GM12878 (cell line): ENCODE measurements around the gene DUSP22. TPM values are rescaled to one million over a fixed set of nuclear protein-coding genes. Genes with fewer than 3 reads are reported as not detected.

Source experiments
- BRCA1 ChIP-seq: IDR thresholded peaks from 2 replicates; pipeline ENCODE4 v1.6.1; 2011; ENCODE audit warnings: low read depth, low read length, improper control_type of control experiment
- CBFB ChIP-seq: IDR thresholded peaks from 2 replicates; pipeline ENCODE4 v1.6.1; 2016; ENCODE audit warnings: antibody characterized with exemption, low read depth
- CEBPB ChIP-seq, 2 experiments: fragments of 150-350 bp in 1 of 2; IDR thresholded peaks; 2 replicates each; pipeline ENCODE4 v1.6.1; 2012 to 2014; ENCODE audit warnings: low read depth in 2 of 2, low read length in 2 of 2, borderline replicate concordance in 1 of 2, inconsistent platforms in 1 of 2
- CREB1 ChIP-seq: IDR thresholded peaks from 2 replicates; pipeline ENCODE4 v1.6.1; 2012; ENCODE audit warnings: low read depth, mild to moderate bottlenecking, inconsistent platforms
- CREM ChIP-seq: IDR thresholded peaks from 2 replicates; pipeline ENCODE4 v1.6.1; 2014; ENCODE audit warnings: antibody characterized with exemption, low read depth
- DPF2 ChIP-seq: fragments of 450-650 bp; IDR thresholded peaks from 2 replicates; pipeline ENCODE4 v1.6.1; 2017; ENCODE audit warnings: mild to moderate bottlenecking
- EP300 ChIP-seq, 2 experiments: fragments of 150-350 bp in 1 of 2; IDR thresholded peaks; 2 replicates each; pipeline ENCODE4 v1.6.1; 2011 to 2012; ENCODE audit warnings: low read depth in 2 of 2, low read length in 2 of 2, borderline replicate concordance in 1 of 2, improper control_type of control experiment in 1 of 2, inconsistent platforms in 1 of 2; ENCODE audit not compliant: control insufficient read depth in 1 of 2
- FOXK2 ChIP-seq: fragments of 450-650 bp; IDR thresholded peaks from 2 replicates; pipeline ENCODE4 v1.6.1; 2017; ENCODE audit warnings: mild to moderate bottlenecking, moderate library complexity
- GABPA ChIP-seq: IDR thresholded peaks from 2 replicates; pipeline ENCODE4 v1.6.1; 2014; ENCODE audit warnings: antibody characterized with exemption, low read depth, mild to moderate bottlenecking, inconsistent platforms
- GATAD2B ChIP-seq: fragments of 450-650 bp; conservative IDR thresholded peaks from 2 replicates; pipeline ENCODE4 v1.6.1; 2017; ENCODE audit warnings: low read depth, mild to moderate bottlenecking, moderate library complexity
- HDAC2 ChIP-seq: fragments of 200-600 bp; sonication (generic); IDR thresholded peaks from 2 replicates; pipeline ENCODE4 v1.6.1; 2017
- HDAC6 ChIP-seq: fragments of 200-600 bp; sonication (generic); IDR thresholded peaks from one replicate; pipeline ENCODE4 v1.8.0; 2017; ENCODE audit warnings: antibody characterized with exemption; ENCODE audit not compliant: unreplicated experiment
- HDGF ChIP-seq: fragments of 450-650 bp; IDR thresholded peaks from 2 replicates; pipeline ENCODE4 v1.6.1; 2016; ENCODE audit warnings: antibody characterized with exemption
- IKZF1 ChIP-seq: fragments of 450-650 bp; conservative IDR thresholded peaks from 2 replicates; pipeline ENCODE4 v1.6.1; 2017; ENCODE audit warnings: antibody characterized with exemption, mild to moderate bottlenecking
- MTA2 ChIP-seq: fragments of 450-650 bp; IDR thresholded peaks from 2 replicates; pipeline ENCODE4 v1.6.1; 2016; ENCODE audit warnings: low read depth, mild to moderate bottlenecking, moderate library complexity
- NR2F1 ChIP-seq: fragments of 450-650 bp; conservative IDR thresholded peaks from 2 replicates; pipeline ENCODE4 v1.6.1; 2017; ENCODE audit warnings: mild to moderate bottlenecking
- NRF1 ChIP-seq: conservative IDR thresholded peaks from 2 replicates; pipeline ENCODE4 v1.6.1; 2011; ENCODE audit warnings: mild to moderate bottlenecking, low read depth, low read length, improper control_type of control experiment
- PAX8 ChIP-seq: fragments of 450-650 bp; IDR thresholded peaks from 2 replicates; pipeline ENCODE4 v1.6.1; 2017; ENCODE audit warnings: mild to moderate bottlenecking, moderate library complexity
- PML ChIP-seq: IDR thresholded peaks from 2 replicates; pipeline ENCODE4 v1.6.1; 2012; ENCODE audit warnings: low read length, inconsistent platforms
- POLR2AphosphoS2 ChIP-seq: IDR thresholded peaks from 2 replicates; pipeline ENCODE4 v1.6.1; 2011; ENCODE audit warnings: low read depth, mild to moderate bottlenecking, low read length, improper control_type of control experiment, moderate library complexity
- SMARCA5 ChIP-seq: fragments of 450-650 bp; IDR thresholded peaks from 2 replicates; pipeline ENCODE4 v1.6.1; 2017; ENCODE audit warnings: mild to moderate bottlenecking
- SP1 ChIP-seq: IDR thresholded peaks from one replicate; pipeline ENCODE4 v1.6.1; 2011; ENCODE audit warnings: low read depth, low read length
- SREBF2 ChIP-seq: IDR thresholded peaks from 2 replicates; pipeline ENCODE4 v1.6.1; 2012; ENCODE audit warnings: mild to moderate bottlenecking, low read length
- TAF1 ChIP-seq: IDR thresholded peaks from 2 replicates; pipeline ENCODE4 v1.6.1; 2011; ENCODE audit warnings: mild to moderate bottlenecking, low read depth, low read length, borderline replicate concordance
- TCF3 ChIP-seq: IDR thresholded peaks from 2 replicates; pipeline ENCODE4 v1.6.1; 2012; ENCODE audit warnings: low read depth, mild to moderate bottlenecking, low read length, borderline replicate concordance; ENCODE audit not compliant: insufficient read depth
- YY1 ChIP-seq: IDR thresholded peaks from 2 replicates; pipeline ENCODE4 v1.6.1; 2011; ENCODE audit warnings: low read depth, mild to moderate bottlenecking, low read length
- polyA plus RNA-seq, 11 experiments: library from polyadenylated mRNA; depleted of rRNA in 4 of 11; unstranded in 6 of 11; stranded (reverse) in 5 of 11; fragments of >200 nt; fragmentation: Nextera tagmentation in 4 of 11; fragmentation: Illumina TruSeq in 1 of 11; extraction: Ambion mirVana in 4 of 11; extraction: Trizol in 1 of 11; gene quantifications; 1 replicate in 1 of 11; 2 replicates in 10 of 11; pipeline versions ENCODE4 v1.2.1 to v1.2.3, GENCODE V29; 2011 to 2016; ENCODE audit warnings: inconsistent platforms in 2 of 11, missing spikeins in 2 of 11, low read depth in 1 of 11
- total RNA-seq, 4 experiments: library from RNA; depleted of rRNA in 3 of 4; stranded (reverse); fragments of >200 nt in 3 of 4; fragmentation: Illumina TruSeq in 1 of 4; extraction: Trizol in 1 of 4; gene quantifications; 2 replicates each; pipeline versions ENCODE4 v1.2.1 to v1.2.3, GENCODE V29; 2013 to 2021
- TF ChIP-seq, protein P1 (sequence below): fragments of 450-650 bp; IDR thresholded peaks from 2 replicates; pipeline ENCODE4 v1.6.1; 2014; ENCODE audit warnings: mild to moderate bottlenecking
- TF ChIP-seq, protein P2 (sequence below), 3 experiments: IDR thresholded peaks in 2 of 3; conservative IDR thresholded peaks in 1 of 3; 2 replicates each; pipeline ENCODE4 v1.5.1; 2011; ENCODE audit warnings: low read depth in 3 of 3, low read length in 3 of 3, mild to moderate bottlenecking in 3 of 3, control low read depth in 2 of 3, moderate library complexity in 2 of 3, inconsistent platforms in 1 of 3, mixed read lengths in 1 of 3; ENCODE audit not compliant: control insufficient read depth in 2 of 3, insufficient read depth in 1 of 3; ENCODE audit errors: extremely low read depth in 1 of 3
- TF ChIP-seq, protein P3 (sequence below): IDR thresholded peaks from 2 replicates; pipeline ENCODE4 v1.6.1; 2011; ENCODE audit warnings: mild to moderate bottlenecking, low read depth, low read length, moderate library complexity; ENCODE audit not compliant: insufficient replicate concordance
- TF ChIP-seq, protein P4 (sequence below): fragments of 450-650 bp; IDR thresholded peaks from 2 replicates; pipeline ENCODE4 v1.6.1; 2016; ENCODE audit warnings: mild to moderate bottlenecking

Gene DUSP22
- total and polyA plus RNA-seq, 10 of the 15 experiments (the other 5 are each of a cell fraction or from before 2014, with no cell fraction given): 78.9 to 156 (median 107) TPM

DNA sequence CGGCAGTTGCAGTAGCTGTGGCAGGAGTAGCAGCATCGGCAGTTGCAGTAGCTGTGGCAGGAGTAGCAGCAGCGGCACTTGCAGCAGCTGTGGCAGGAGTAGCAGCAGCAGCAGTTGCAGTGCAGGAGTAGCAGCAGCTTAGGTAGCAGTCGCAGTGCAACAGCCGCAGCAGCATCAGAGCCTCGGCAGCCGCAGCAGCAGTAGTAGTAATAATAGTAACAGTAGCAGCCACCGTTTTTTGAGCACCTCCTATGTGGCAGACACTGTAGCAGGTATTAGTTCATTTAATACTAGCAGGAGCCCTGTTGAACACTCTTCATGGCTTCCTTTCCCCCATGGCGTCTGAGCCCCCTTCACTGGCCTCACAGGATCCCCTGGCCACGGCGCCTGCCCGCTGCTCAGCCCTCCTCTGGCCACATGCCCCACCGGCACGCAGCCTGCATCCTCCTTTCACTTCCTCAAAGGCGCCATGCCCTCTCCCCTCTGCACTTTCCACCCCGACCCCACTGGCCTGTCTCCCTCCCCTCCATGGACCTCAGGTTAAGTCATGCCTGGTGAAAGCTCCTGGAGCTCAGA lies 80.1 kb downstream of the DUSP22 start (continued):
- no peak for TF ChIP-seq CEBPB (IDR thresholded peaks at IDR 0.05; ENCODE audit: borderline replicate concordance in 1 of 2, low read depth in 2 of 2, low read length in 2 of 2)
- TF ChIP-seq HDAC6: no peak
- 0 out of 2 replicates have a peak, but pooled peaks have one; percentile 64 for TF ChIP-seq HDGF
- TF ChIP-seq GATAD2B: peak; percentile 52
- no peak for TF ChIP-seq EP300 (IDR thresholded peaks at IDR 0.05; ENCODE audit: borderline replicate concordance in 1 of 2, control insufficient read depth in 1 of 2, low read depth in 2 of 2, low read length in 2 of 2)
- no peak for TF ChIP-seq PAX8
- TF ChIP-seq, protein P1, sequence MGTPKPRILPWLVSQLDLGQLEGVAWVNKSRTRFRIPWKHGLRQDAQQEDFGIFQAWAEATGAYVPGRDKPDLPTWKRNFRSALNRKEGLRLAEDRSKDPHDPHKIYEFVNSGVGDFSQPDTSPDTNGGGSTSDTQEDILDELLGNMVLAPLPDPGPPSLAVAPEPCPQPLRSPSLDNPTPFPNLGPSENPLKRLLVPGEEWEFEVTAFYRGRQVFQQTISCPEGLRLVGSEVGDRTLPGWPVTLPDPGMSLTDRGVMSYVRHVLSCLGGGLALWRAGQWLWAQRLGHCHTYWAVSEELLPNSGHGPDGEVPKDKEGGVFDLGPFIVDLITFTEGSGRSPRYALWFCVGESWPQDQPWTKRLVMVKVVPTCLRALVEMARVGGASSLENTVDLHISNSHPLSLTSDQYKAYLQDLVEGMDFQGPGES: no peak
- TF ChIP-seq YY1: peak; percentile 27; the same call in 1 of the 2 replicates
- TF ChIP-seq SMARCA5: peak; percentile 77; the same call in 1 of the 2 replicates
- TF ChIP-seq TAF1: no peak
- TF ChIP-seq, protein P2, sequence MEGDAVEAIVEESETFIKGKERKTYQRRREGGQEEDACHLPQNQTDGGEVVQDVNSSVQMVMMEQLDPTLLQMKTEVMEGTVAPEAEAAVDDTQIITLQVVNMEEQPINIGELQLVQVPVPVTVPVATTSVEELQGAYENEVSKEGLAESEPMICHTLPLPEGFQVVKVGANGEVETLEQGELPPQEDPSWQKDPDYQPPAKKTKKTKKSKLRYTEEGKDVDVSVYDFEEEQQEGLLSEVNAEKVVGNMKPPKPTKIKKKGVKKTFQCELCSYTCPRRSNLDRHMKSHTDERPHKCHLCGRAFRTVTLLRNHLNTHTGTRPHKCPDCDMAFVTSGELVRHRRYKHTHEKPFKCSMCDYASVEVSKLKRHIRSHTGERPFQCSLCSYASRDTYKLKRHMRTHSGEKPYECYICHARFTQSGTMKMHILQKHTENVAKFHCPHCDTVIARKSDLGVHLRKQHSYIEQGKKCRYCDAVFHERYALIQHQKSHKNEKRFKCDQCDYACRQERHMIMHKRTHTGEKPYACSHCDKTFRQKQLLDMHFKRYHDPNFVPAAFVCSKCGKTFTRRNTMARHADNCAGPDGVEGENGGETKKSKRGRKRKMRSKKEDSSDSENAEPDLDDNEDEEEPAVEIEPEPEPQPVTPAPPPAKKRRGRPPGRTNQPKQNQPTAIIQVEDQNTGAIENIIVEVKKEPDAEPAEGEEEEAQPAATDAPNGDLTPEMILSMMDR (IDR thresholded peaks at IDR 0.05 in 2 of 3, conservative IDR thresholded peaks at IDR 0.05 in 1 of 3; ENCODE audit: control insufficient read depth in 2 of 3, extremely low read depth in 1 of 3, insufficient read depth in 1 of 3, low read depth in 3 of 3, low read length in 3 of 3): no peak
- TF ChIP-seq, protein P3, sequence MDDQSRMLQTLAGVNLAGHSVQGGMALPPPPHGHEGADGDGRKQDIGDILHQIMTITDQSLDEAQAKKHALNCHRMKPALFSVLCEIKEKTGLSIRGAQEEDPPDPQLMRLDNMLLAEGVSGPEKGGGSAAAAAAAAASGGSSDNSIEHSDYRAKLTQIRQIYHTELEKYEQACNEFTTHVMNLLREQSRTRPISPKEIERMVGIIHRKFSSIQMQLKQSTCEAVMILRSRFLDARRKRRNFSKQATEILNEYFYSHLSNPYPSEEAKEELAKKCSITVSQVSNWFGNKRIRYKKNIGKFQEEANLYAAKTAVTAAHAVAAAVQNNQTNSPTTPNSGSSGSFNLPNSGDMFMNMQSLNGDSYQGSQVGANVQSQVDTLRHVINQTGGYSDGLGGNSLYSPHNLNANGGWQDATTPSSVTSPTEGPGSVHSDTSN: no peak
- peak; percentile 89 for TF ChIP-seq NR2F1
- TF ChIP-seq CBFB: no peak
- no peak for TF ChIP-seq CREB1
- peak; percentile 63 for TF ChIP-seq MTA2
- TF ChIP-seq SP1: no peak
- TF ChIP-seq DPF2: peak; percentile 63; the same call in 1 of the 2 replicates
- TF ChIP-seq, protein P4, sequence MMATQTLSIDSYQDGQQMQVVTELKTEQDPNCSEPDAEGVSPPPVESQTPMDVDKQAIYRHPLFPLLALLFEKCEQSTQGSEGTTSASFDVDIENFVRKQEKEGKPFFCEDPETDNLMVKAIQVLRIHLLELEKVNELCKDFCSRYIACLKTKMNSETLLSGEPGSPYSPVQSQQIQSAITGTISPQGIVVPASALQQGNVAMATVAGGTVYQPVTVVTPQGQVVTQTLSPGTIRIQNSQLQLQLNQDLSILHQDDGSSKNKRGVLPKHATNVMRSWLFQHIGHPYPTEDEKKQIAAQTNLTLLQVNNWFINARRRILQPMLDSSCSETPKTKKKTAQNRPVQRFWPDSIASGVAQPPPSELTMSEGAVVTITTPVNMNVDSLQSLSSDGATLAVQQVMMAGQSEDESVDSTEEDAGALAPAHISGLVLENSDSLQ: no peak
- TF ChIP-seq SREBF2: no peak
- TF ChIP-seq CREM: no peak
- no peak for TF ChIP-seq PML
- no peak for TF ChIP-seq HDAC2
- TF ChIP-seq POLR2AphosphoS2: no peak
- no peak for TF ChIP-seq TCF3
- TF ChIP-seq GABPA: no peak
- peak; percentile 54 for TF ChIP-seq IKZF1
- no peak for TF ChIP-seq FOXK2
- TF ChIP-seq BRCA1: no peak
- no peak for TF ChIP-seq NRF1
